GM12878 (cell line): Measurements from ENCODE around the gene FXYD4. TPM values are rescaled to one million over a fixed set of nuclear protein-coding genes. Genes with fewer than 3 reads are reported as not detected.

Source experiments
- ATAC-seq: fragments of 200-7000 bp; cut with Tn5 transposase; 3 replicates; pipeline ENCODE4 v1.9.1; 2020; ENCODE audit warnings: mild to moderate bottlenecking, moderate library complexity
- BruUV-seq: library from RNA; stranded (reverse); fragments of 400-500 nt; replicated peaks from 2 replicates; lab custom pipeline; 2021; lab: Mats Ljungman, UMichigan
- CTCF ChIA-PET: fragments of 300-600 bp; sonication (Branson Sonifier 250); formaldehyde crosslinking; extraction: SDS; loops from one replicate; lab custom pipeline; 2021; ENCODE audit warnings: inconsistent platforms; lab: Yijun Ruan, JAX
- POLR2A ChIA-PET: fragments of 350-600 bp; formaldehyde crosslinking; extraction: SDS; loops from one replicate; lab custom pipeline; 2021; ENCODE audit warnings: inconsistent platforms; lab: Charles Lee
- RAD21 ChIA-PET: fragments of 300-600 bp; sonication (Branson Sonifier 250); formaldehyde crosslinking; loops from one replicate; lab custom pipeline; 2023; ENCODE audit warnings: antibody characterized with exemption; ENCODE audit not compliant: unreplicated experiment; lab: Charles Lee
- SMC1A ChIA-PET: fragments of 300-600 bp; sonication (Branson Sonifier 250); formaldehyde crosslinking; loops from one replicate; lab custom pipeline; 2023; ENCODE audit not compliant: unreplicated experiment, uncharacterized antibody; lab: Charles Lee
- DNase-seq: peaks from one replicate; pipeline ENCODE4 v3.0.0-alpha.2; 2011; ENCODE audit warnings: low read depth, low spot score
- FAIRE-seq: peaks from 3 replicates; lab custom pipeline; 2011; peaks lifted over from hg19 to GRCh38; lab: Jason Lieb, UNC
- H2AFZ ChIP-seq: 2 replicates; pipeline ENCODE4 v1.6.0; 2011; ENCODE audit warnings: low read depth, low read length, control low read depth; ENCODE audit not compliant: control insufficient read depth
- H3K27ac ChIP-seq: 2 replicates; pipeline ENCODE4 v1.5.1; 2011; ENCODE audit warnings: control low read depth; ENCODE audit not compliant: control insufficient read depth, insufficient read depth
- H3K27me3 ChIP-seq, 2 experiments: replicated peaks in 1 of 2; 2 replicates each; pipeline versions ENCODE4 v1.6.0 to v1.6.1; 2011; ENCODE audit warnings: low read length in 1 of 2; ENCODE audit not compliant: control insufficient read depth in 2 of 2, insufficient read depth in 2 of 2
- H3K36me3 ChIP-seq, 2 experiments: 2 replicates each; pipeline ENCODE4 v1.5.1; 2011; ENCODE audit warnings: low read length in 1 of 2; ENCODE audit not compliant: control insufficient read depth in 2 of 2, insufficient read depth in 2 of 2
- H3K4me1 ChIP-seq: 2 replicates; pipeline ENCODE4 v1.6.1; 2011; ENCODE audit warnings: mild to moderate bottlenecking, low read length, moderate library complexity, mixed read lengths; ENCODE audit not compliant: control insufficient read depth, insufficient read depth
- H3K4me2 ChIP-seq: 2 replicates; pipeline ENCODE4 v1.6.0; 2011; ENCODE audit warnings: control low read depth; ENCODE audit not compliant: control insufficient read depth, insufficient read depth
- H3K4me3 ChIP-seq: fragments of 200-600 bp; sonication (generic); 2 replicates; pipeline ENCODE4 v1.5.1; 2016
- H3K79me2 ChIP-seq: 2 replicates; pipeline ENCODE4 v1.6.0; 2011; ENCODE audit warnings: low read length; ENCODE audit not compliant: control insufficient read depth, insufficient read depth
- H3K9ac ChIP-seq: 2 replicates; pipeline ENCODE4 v1.8.0; 2011; ENCODE audit warnings: low read length, control low read depth, mixed read lengths; ENCODE audit not compliant: control insufficient read depth, insufficient read depth
- H3K9me3 ChIP-seq: replicated peaks from 3 replicates; pipeline ENCODE4 v1.5.1; 2011; ENCODE audit warnings: mild to moderate bottlenecking, low read length; ENCODE audit not compliant: control insufficient read depth, insufficient read depth
- H4K20me1 ChIP-seq: 2 replicates; pipeline ENCODE4 v1.6.0; 2011; ENCODE audit not compliant: control insufficient read depth, insufficient read depth
- BHLHE40 ChIP-seq, 2 experiments: fragments of 450-650 bp in 1 of 2; IDR thresholded peaks; 2 replicates each; pipeline ENCODE4 v1.6.1; 2011 to 2017; ENCODE audit warnings: low read depth in 2 of 2, borderline replicate concordance in 1 of 2, improper control_type of control experiment in 1 of 2, low read length in 1 of 2, mild to moderate bottlenecking in 1 of 2
- EED ChIP-seq: sonication (generic); IDR thresholded peaks from 2 replicates; pipeline ENCODE4 v1.6.1; 2016; ENCODE audit warnings: antibody characterized with exemption, low read depth
- MTA2 ChIP-seq: fragments of 450-650 bp; IDR thresholded peaks from 2 replicates; pipeline ENCODE4 v1.6.1; 2016; ENCODE audit warnings: low read depth, mild to moderate bottlenecking, moderate library complexity
- MTA3 ChIP-seq: IDR thresholded peaks from 2 replicates; pipeline ENCODE4 v1.6.1; 2012; ENCODE audit warnings: low read length, inconsistent platforms, borderline replicate concordance
- NR2C2 ChIP-seq: IDR thresholded peaks from 2 replicates; pipeline ENCODE4 v1.6.1; 2011; ENCODE audit warnings: borderline replicate concordance, low read depth; ENCODE audit not compliant: control insufficient read depth, insufficient read length
- NR2F1 ChIP-seq: fragments of 450-650 bp; conservative IDR thresholded peaks from 2 replicates; pipeline ENCODE4 v1.6.1; 2017; ENCODE audit warnings: mild to moderate bottlenecking
- RAD51 ChIP-seq: fragments of 450-650 bp; IDR thresholded peaks from 2 replicates; pipeline ENCODE4 v1.6.1; 2016; ENCODE audit warnings: moderate library complexity, mild to moderate bottlenecking, inconsistent platforms
- RB1 ChIP-seq: fragments of 450-650 bp; formaldehyde crosslinking; IDR thresholded peaks from 2 replicates; pipeline ENCODE4 v1.6.1; 2017; ENCODE audit warnings: mild to moderate bottlenecking, borderline replicate concordance
- SMARCA5 ChIP-seq: fragments of 450-650 bp; IDR thresholded peaks from 2 replicates; pipeline ENCODE4 v1.6.1; 2017; ENCODE audit warnings: mild to moderate bottlenecking
- SP1 ChIP-seq: IDR thresholded peaks from one replicate; pipeline ENCODE4 v1.6.1; 2011; ENCODE audit warnings: low read depth, low read length
- TARDBP ChIP-seq: IDR thresholded peaks from 2 replicates; pipeline ENCODE4 v1.6.1; 2016; ENCODE audit warnings: borderline replicate concordance
- WRNIP1 ChIP-seq: IDR thresholded peaks from 2 replicates; pipeline ENCODE4 v1.6.1; 2011; ENCODE audit warnings: low read depth, low read length, improper control_type of control experiment, borderline replicate concordance
- ZSCAN29 ChIP-seq: fragments of 450-650 bp; IDR thresholded peaks from 2 replicates; pipeline ENCODE4 v1.6.1; 2017; ENCODE audit warnings: mild to moderate bottlenecking, moderate library complexity
- WGBS: methylation state at CpG from one replicate; pipeline ENCODE4 v1.1.6; 2016; ENCODE audit warnings: low lambda C conversion rate; ENCODE audit not compliant: insufficient replicate concordance, insufficient coverage; ENCODE audit errors: missing lambda C conversion rate; 5-methylcytosine and 5-hydroxymethylcytosine counted together
- in situ Hi-C: fragments of 300-500 bp; cut with MboI; formaldehyde crosslinking; loops from 9 replicates; pipeline ENCODE4 v1.14.3; 2018; ENCODE audit warnings: mixed read lengths
- intact Hi-C: fragments of 100-400 bp; cut with micrococcal nuclease; formaldehyde crosslinking; loops from one replicate; pipeline ENCODE4 v1.14.2; 2022; ENCODE audit not compliant: unreplicated experiment
- polyA plus RNA-seq, 11 experiments: library from polyadenylated mRNA; depleted of rRNA in 4 of 11; unstranded in 6 of 11; stranded (reverse) in 5 of 11; fragments of >200 nt; fragmentation: Nextera tagmentation in 4 of 11; fragmentation: Illumina TruSeq in 1 of 11; extraction: Ambion mirVana in 4 of 11; extraction: Trizol in 1 of 11; gene quantifications; 1 replicate in 1 of 11; 2 replicates in 10 of 11; pipeline versions ENCODE4 v1.2.1 to v1.2.3, GENCODE V29; 2011 to 2016; ENCODE audit warnings: inconsistent platforms in 2 of 11, missing spikeins in 2 of 11, low read depth in 1 of 11
- total RNA-seq, 4 experiments: library from RNA; depleted of rRNA in 3 of 4; stranded (reverse); fragments of >200 nt in 3 of 4; fragmentation: Illumina TruSeq in 1 of 4; extraction: Trizol in 1 of 4; gene quantifications; 2 replicates each; pipeline versions ENCODE4 v1.2.1 to v1.2.3, GENCODE V29; 2013 to 2021
- TF ChIP-seq, protein P1 (sequence below): fragments of 150-350 bp; IDR thresholded peaks from 2 replicates; pipeline ENCODE4 v1.6.1; 2016; ENCODE audit warnings: low read depth, low read length
- TF ChIP-seq, protein P2 (sequence below): fragments of 450-650 bp; IDR thresholded peaks from 2 replicates; pipeline ENCODE4 v1.6.1; 2017; ENCODE audit warnings: mild to moderate bottlenecking, low read depth, inconsistent platforms; ENCODE audit not compliant: poor library complexity, severe bottlenecking

Gene FXYD4
- total and polyA plus RNA-seq, 10 of the 15 experiments (the other 5 are each of a cell fraction or from before 2014, with no cell fraction given): not detected

- H3K36me3 ChIP-seq: peaks cover 17 to 21% of the 10 kb centered on the region in 2 experiments
- 0 out of 2 replicates have a peak, but pooled peaks cover under 1% of the 10 kb centered on the region for H3K79me2 ChIP-seq
- WGBS: 71% methylated on average over 14 of the region's 14 CpGs
- ChIA-PET SMC1A (no interaction called here), POLR2A (no interaction called here), RAD21 (no interaction called here), CTCF (no interaction called here)
- no peaks in the 10 kb centered on the region for H3K27me3 ChIP-seq
- ATAC-seq: no peak
- no TSS peak for BruUV-seq
- no peak for FAIRE-seq
- DNase-seq: no peak
- H3K9me3 ChIP-seq: no peaks in the 10 kb centered on the region
- H3K4me1 ChIP-seq: no peaks in the 10 kb centered on the region
- H3K9ac ChIP-seq: no peak overlapping the region
- no peak overlapping the region for H2AFZ ChIP-seq
- no peak overlapping the region for H3K4me2 ChIP-seq
- peaks cover 2% of the 10 kb centered on the region; the same call in 1 of the 2 replicates for H4K20me1 ChIP-seq
- no peak overlapping the region for H3K27ac ChIP-seq
- in situ Hi-C loops: loop anchor here (25.0 kb wide), 2 partner anchors 96 to 596 kb away; partner anchors contain the start of gene BMS1
- no peak overlapping the region for H3K4me3 ChIP-seq
- TF ChIP-seq WRNIP1: no peak
- TF ChIP-seq NR2C2: no peak
- no peak for TF ChIP-seq MTA2
- no peak for TF ChIP-seq MTA3
- TF ChIP-seq NR2F1: no peak
- no peak for TF ChIP-seq SMARCA5
- no peak for TF ChIP-seq BHLHE40 (IDR thresholded peaks at IDR 0.05; ENCODE audit: borderline replicate concordance in 1 of 2, low read depth in 2 of 2, low read length in 1 of 2)
- TF ChIP-seq RB1: no peak
- TF ChIP-seq RAD51: no peak
- TF ChIP-seq, protein P1, sequence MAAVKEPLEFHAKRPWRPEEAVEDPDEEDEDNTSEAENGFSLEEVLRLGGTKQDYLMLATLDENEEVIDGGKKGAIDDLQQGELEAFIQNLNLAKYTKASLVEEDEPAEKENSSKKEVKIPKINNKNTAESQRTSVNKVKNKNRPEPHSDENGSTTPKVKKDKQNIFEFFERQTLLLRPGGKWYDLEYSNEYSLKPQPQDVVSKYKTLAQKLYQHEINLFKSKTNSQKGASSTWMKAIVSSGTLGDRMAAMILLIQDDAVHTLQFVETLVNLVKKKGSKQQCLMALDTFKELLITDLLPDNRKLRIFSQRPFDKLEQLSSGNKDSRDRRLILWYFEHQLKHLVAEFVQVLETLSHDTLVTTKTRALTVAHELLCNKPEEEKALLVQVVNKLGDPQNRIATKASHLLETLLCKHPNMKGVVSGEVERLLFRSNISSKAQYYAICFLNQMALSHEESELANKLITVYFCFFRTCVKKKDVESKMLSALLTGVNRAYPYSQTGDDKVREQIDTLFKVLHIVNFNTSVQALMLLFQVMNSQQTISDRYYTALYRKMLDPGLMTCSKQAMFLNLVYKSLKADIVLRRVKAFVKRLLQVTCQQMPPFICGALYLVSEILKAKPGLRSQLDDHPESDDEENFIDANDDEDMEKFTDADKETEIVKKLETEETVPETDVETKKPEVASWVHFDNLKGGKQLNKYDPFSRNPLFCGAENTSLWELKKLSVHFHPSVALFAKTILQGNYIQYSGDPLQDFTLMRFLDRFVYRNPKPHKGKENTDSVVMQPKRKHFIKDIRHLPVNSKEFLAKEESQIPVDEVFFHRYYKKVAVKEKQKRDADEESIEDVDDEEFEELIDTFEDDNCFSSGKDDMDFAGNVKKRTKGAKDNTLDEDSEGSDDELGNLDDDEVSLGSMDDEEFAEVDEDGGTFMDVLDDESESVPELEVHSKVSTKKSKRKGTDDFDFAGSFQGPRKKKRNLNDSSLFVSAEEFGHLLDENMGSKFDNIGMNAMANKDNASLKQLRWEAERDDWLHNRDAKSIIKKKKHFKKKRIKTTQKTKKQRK: no peak
- TF ChIP-seq, protein P2, sequence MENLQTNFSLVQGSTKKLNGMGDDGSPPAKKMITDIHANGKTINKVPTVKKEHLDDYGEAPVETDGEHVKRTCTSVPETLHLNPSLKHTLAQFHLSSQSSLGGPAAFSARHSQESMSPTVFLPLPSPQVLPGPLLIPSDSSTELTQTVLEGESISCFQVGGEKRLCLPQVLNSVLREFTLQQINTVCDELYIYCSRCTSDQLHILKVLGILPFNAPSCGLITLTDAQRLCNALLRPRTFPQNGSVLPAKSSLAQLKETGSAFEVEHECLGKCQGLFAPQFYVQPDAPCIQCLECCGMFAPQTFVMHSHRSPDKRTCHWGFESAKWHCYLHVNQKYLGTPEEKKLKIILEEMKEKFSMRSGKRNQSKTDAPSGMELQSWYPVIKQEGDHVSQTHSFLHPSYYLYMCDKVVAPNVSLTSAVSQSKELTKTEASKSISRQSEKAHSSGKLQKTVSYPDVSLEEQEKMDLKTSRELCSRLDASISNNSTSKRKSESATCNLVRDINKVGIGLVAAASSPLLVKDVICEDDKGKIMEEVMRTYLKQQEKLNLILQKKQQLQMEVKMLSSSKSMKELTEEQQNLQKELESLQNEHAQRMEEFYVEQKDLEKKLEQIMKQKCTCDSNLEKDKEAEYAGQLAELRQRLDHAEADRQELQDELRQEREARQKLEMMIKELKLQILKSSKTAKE: no peak
- no peak for TF ChIP-seq ZSCAN29
- TF ChIP-seq EED: no peak
- no peak for TF ChIP-seq SP1
- TF ChIP-seq TARDBP: no peak
- TF ChIP-seq, all 136 proteins: peak for 0
- intact Hi-C loops: no loop called here
Observed at GRCh38 chr10:43383204-43383971, 12.0 kb downstream of the FXYD4 start.
